ENCODE data around the gene SH2D3C. TPM values are rescaled to one million over a fixed set of nuclear protein-coding genes. Genes with fewer than 3 reads are reported as not detected.

SH2D3C gene
- 16.0 TPM for total RNA-seq
- long read RNA-seq, transcript SH2D3C-203 (11 exons, 2,750 nt), result major isoform, 7 of 38 reads
- long read RNA-seq, partial matches to known transcripts, result 18 of 38 reads
- long read RNA-seq, other reads (novel, unspliced or antisense), result 11 of 38 reads

- intact Hi-C loops (cut with DNase I), result no loop called here
- peak; percentile 84 for DNase-seq (ENCODE audit: low spot score)
Measured at GRCh38 chr9:127778280-127779135, at the start of gene SH2D3C. Gene SH2D3C, minus strand, starts transcription at chr9:127778666. Its CDS starts 39 bp downstream, at chr9:127778627.

- DNase-seq (ENCODE audit: low spot score), result no peak
- intact Hi-C loops (cut with DNase I), result loop anchor here (5.0 kb wide), 1 partner anchor 36 kb away; no protein-coding TSS in a partner anchor
Measured at GRCh38 chr9:127826253-127826913, 47.9 kb upstream of the SH2D3C start.

GRCh38 chr9:127825319-127826051, 47.0 kb upstream of the SH2D3C start:
- no peak for DNase-seq (ENCODE audit: low spot score)
- intact Hi-C loops (cut with DNase I), result loop anchor here (5.0 kb wide), 1 partner anchor 37 kb away; no protein-coding TSS in a partner anchor

GRCh38 chr9:127822108-127822507, 43.6 kb upstream of the SH2D3C start:
- no peak for DNase-seq (ENCODE audit: low spot score)
- intact Hi-C loops (cut with DNase I), result no loop called here

- no peak for DNase-seq (ENCODE audit: low spot score)
- intact Hi-C loops (cut with DNase I), result no loop called here
Measured at GRCh38 chr9:127818574-127818973, 40.1 kb upstream of the SH2D3C start.

- no peak for DNase-seq (ENCODE audit: low spot score)
- intact Hi-C loops (cut with DNase I), result no loop called here
Measured at GRCh38 chr9:127817881-127818434, 39.5 kb upstream of the SH2D3C start.

GRCh38 chr9:127816728-127817127, 38.3 kb upstream of the SH2D3C start:
- no peak for DNase-seq (ENCODE audit: low spot score)
- intact Hi-C loops (cut with DNase I), result no loop called here

GRCh38 chr9:127816362-127816725, 37.9 kb upstream of the SH2D3C start:
- DNase-seq (ENCODE audit: low spot score), result no peak
- intact Hi-C loops (cut with DNase I), result no loop called here

- DNase-seq (ENCODE audit: low spot score), result no peak
- intact Hi-C loops (cut with DNase I), result no loop called here
Measured at GRCh38 chr9:127815512-127816361, 37.3 kb upstream of the SH2D3C start.

GRCh38 chr9:127814619-127815511, 36.4 kb upstream of the SH2D3C start:
- no peak for DNase-seq (ENCODE audit: low spot score)
- intact Hi-C loops (cut with DNase I), result no loop called here

- intact Hi-C loops (cut with DNase I), result no loop called here
- no peak for DNase-seq (ENCODE audit: low spot score)
Measured at GRCh38 chr9:127813686-127814226, 35.3 kb upstream of the SH2D3C start.

GRCh38 chr9:127812936-127813675, 34.6 kb upstream of the SH2D3C start:
- no peak for DNase-seq (ENCODE audit: low spot score)
- intact Hi-C loops (cut with DNase I), result no loop called here

- intact Hi-C loops (cut with DNase I), result no loop called here
- DNase-seq (ENCODE audit: low spot score), result no peak
Measured at GRCh38 chr9:127812011-127812410, 33.5 kb upstream of the SH2D3C start.

- intact Hi-C loops (cut with DNase I), result no loop called here
- DNase-seq (ENCODE audit: low spot score), result no peak
Measured at GRCh38 chr9:127810378-127811187, 32.1 kb upstream of the SH2D3C start.

- intact Hi-C loops (cut with DNase I), result no loop called here
- no peak for DNase-seq (ENCODE audit: low spot score)
Measured at GRCh38 chr9:127809540-127810377, 31.3 kb upstream of the SH2D3C start.
